ENCODE measurements around the gene SMIM14.
"Not testable (repeated sequence)": the region's sequence is repeated elsewhere in the genome, so short reads cannot be mapped to it uniquely, and the experiment has no call there.

The SMIM14 gene

GRCh38 chr4:39563346-39563847 is 75.3 kb downstream of the SMIM14 start:
- DNase-seq (ENCODE audit: low read depth in 1 of 2, low spot score in 1 of 2) = no peak

GRCh38 chr4:39562792-39563191 is 75.9 kb downstream of the SMIM14 start:
- in situ Hi-C loops (cut with HindIII; ENCODE audit: low pct_unique_long_range_greater_than_20kb, low sequenced_read_pairs) = no loop called here
- DNase-seq (ENCODE audit: low read depth in 1 of 2, low spot score in 1 of 2) = no peak
- TF ChIP-seq JUND (IDR thresholded peaks at IDR 0.05; ENCODE audit: low read depth) = no peak

More at GRCh38 chr4:39563346-39563847, 75.3 kb downstream of the SMIM14 start:
- in situ Hi-C loops (cut with HindIII; ENCODE audit: low pct_unique_long_range_greater_than_20kb, low sequenced_read_pairs) = no loop called here
- no peak for TF ChIP-seq JUND (IDR thresholded peaks at IDR 0.05; ENCODE audit: low read depth)

GRCh38 chr4:39559626-39560025 is 79.0 kb downstream of the SMIM14 start:
- no peak for DNase-seq (ENCODE audit: low read depth in 1 of 2, low spot score in 1 of 2)
- in situ Hi-C loops (cut with HindIII; ENCODE audit: low pct_unique_long_range_greater_than_20kb, low sequenced_read_pairs) = no loop called here
- TF ChIP-seq JUND (IDR thresholded peaks at IDR 0.05; ENCODE audit: low read depth) = no peak

- TF ChIP-seq JUND (IDR thresholded peaks at IDR 0.05; ENCODE audit: low read depth) = no peak
- in situ Hi-C loops (cut with HindIII; ENCODE audit: low pct_unique_long_range_greater_than_20kb, low sequenced_read_pairs) = no loop called here
- DNase-seq (ENCODE audit: low read depth in 1 of 2, low spot score in 1 of 2) = no peak
Observed at GRCh38 chr4:39555472-39555871, 83.2 kb downstream of the SMIM14 start.

- in situ Hi-C loops (cut with HindIII; ENCODE audit: low pct_unique_long_range_greater_than_20kb, low sequenced_read_pairs) = no loop called here
- peak; percentile 12; the same call in 1 of the 2 replicates for TF ChIP-seq JUND (IDR thresholded peaks at IDR 0.05; ENCODE audit: low read depth)
- DNase-seq (ENCODE audit: low read depth in 1 of 2, low spot score in 1 of 2) = peak in 1 of 2 experiments; percentile 35
Observed at GRCh38 chr4:39548425-39549067, 90.1 kb downstream of the SMIM14 start.

GRCh38 chr4:39544580-39545315 is 93.9 kb downstream of the SMIM14 start:
- in situ Hi-C loops (cut with HindIII; ENCODE audit: low pct_unique_long_range_greater_than_20kb, low sequenced_read_pairs) = no loop called here
- no peak for DNase-seq (ENCODE audit: low read depth in 1 of 2, low spot score in 1 of 2)
- no peak for TF ChIP-seq JUND (IDR thresholded peaks at IDR 0.05; ENCODE audit: low read depth)

GRCh38 chr4:39544080-39544479 is 94.6 kb downstream of the SMIM14 start:
- peak in 1 of 2 experiments; percentile 40 for DNase-seq (ENCODE audit: low read depth in 1 of 2, low spot score in 1 of 2)
- in situ Hi-C loops (cut with HindIII; ENCODE audit: low pct_unique_long_range_greater_than_20kb, low sequenced_read_pairs) = not testable (repeated sequence)

GRCh38 chr4:39543034-39543433 is 95.6 kb downstream of the SMIM14 start:
- DNase-seq (ENCODE audit: low read depth in 1 of 2, low spot score in 1 of 2) = no peak
- TF ChIP-seq JUND (IDR thresholded peaks at IDR 0.05; ENCODE audit: low read depth) = no peak
- in situ Hi-C loops (cut with HindIII; ENCODE audit: low pct_unique_long_range_greater_than_20kb, low sequenced_read_pairs) = no loop called here

- in situ Hi-C loops (cut with HindIII; ENCODE audit: low pct_unique_long_range_greater_than_20kb, low sequenced_read_pairs) = no loop called here
- no peak for TF ChIP-seq JUND (IDR thresholded peaks at IDR 0.05; ENCODE audit: low read depth)
- no peak for DNase-seq (ENCODE audit: low read depth in 1 of 2, low spot score in 1 of 2)
Observed at GRCh38 chr4:39542611-39543012, 96.1 kb downstream of the SMIM14 start.

- no peak for DNase-seq (ENCODE audit: low read depth in 1 of 2, low spot score in 1 of 2)
- in situ Hi-C loops (cut with HindIII; ENCODE audit: low pct_unique_long_range_greater_than_20kb, low sequenced_read_pairs) = no loop called here
- no peak for TF ChIP-seq JUND (IDR thresholded peaks at IDR 0.05; ENCODE audit: low read depth)
Observed at GRCh38 chr4:39541987-39542610, 96.6 kb downstream of the SMIM14 start.

GRCh38 chr4:39539089-39539611 is 99.5 kb downstream of the SMIM14 start:
- DNase-seq (ENCODE audit: low read depth in 1 of 2, low spot score in 1 of 2) = peak in 1 of 2 experiments; percentile 70
- TF ChIP-seq JUND (IDR thresholded peaks at IDR 0.05; ENCODE audit: low read depth) = no peak

GRCh38 chr4:39533541-39533940 is 105.1 kb downstream of the SMIM14 start:
- no peak for DNase-seq (ENCODE audit: low read depth in 1 of 2, low spot score in 1 of 2)
- in situ Hi-C loops (cut with HindIII; ENCODE audit: low pct_unique_long_range_greater_than_20kb, low sequenced_read_pairs) = no loop called here
- no peak for TF ChIP-seq JUND (IDR thresholded peaks at IDR 0.05; ENCODE audit: low read depth)

More at GRCh38 chr4:39539089-39539611, 99.5 kb downstream of the SMIM14 start:
- in situ Hi-C loops (cut with HindIII; ENCODE audit: low pct_unique_long_range_greater_than_20kb, low sequenced_read_pairs) = no loop called here

GRCh38 chr4:39532237-39532636 is 106.4 kb downstream of the SMIM14 start:
- DNase-seq (ENCODE audit: low read depth in 1 of 2, low spot score in 1 of 2); in situ Hi-C loops (cut with HindIII; ENCODE audit: low pct_unique_long_range_greater_than_20kb, low sequenced_read_pairs): not testable (repeated sequence)
